Measurements from ENCODE around the gene ALX4. TPM values are rescaled to one million over a fixed set of nuclear protein-coding genes. Genes with fewer than 3 reads are reported as not detected.

ALX4 gene
- total RNA-seq, 2 experiments from 2014 or later: not detected

DNA sequence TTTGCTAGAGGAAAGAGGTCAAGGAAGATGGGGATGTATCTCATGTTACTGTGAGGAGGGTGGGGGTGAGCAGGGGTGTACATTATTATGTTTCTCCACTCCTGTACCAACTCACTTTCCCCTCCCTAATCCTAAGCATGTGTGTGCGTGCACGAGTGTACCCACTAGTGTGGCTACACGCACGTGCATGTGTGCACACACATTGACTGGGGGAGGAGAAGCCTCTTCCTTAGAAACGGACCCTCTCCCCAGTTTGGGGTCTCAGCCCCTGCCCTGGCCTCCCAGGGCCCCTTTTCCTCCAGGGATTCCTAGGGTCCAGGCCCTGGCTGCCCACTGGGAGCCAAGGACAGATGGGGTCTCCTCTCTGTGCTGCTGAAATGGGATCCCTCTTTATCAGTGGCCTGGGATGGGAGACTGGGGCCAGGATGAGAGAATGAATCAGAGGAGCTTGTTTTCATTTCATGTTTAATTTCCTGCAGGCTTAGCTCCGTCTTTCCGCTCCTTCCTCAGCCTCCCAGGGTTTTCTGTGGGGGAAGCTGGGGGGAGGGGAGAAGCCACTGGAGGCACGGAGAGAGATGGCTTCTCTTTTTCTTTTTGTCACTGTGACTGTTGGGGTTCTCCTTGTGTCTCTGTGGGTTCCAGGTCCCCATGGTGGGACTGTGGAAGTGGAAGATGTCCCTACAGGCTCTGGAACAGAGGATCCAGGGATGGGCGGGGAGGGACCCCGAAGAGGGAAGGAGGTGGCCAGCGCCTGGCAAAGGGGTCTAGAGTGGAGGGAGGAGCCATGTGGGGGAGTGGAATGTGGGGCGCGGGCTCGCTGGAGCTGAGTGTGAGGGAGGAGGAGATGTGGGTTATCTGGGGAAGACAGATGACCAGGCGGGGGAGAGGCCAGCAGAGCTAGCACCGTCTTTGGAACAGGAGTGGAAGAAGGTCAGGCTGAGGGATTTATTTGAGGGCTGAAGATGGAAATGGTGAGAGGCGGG, 40.3 kb downstream of the ALX4 start:
- Mint-ChIP-seq H3K27me3 (no peaks in the 10 kb centered on the region), H3K27ac (no peak overlapping the region), H3K4me3 (no peak overlapping the region), H3K9me3 (no peaks in the 10 kb centered on the region), H3K4me1 (ENCODE audit: low read depth) (no peaks in the 10 kb centered on the region), H3K36me3 (ENCODE audit: low read depth) (no peaks in the 10 kb centered on the region)
- DNase-seq (no peak), ATAC-seq (no peak)
- TF ChIP-seq, protein P1, sequence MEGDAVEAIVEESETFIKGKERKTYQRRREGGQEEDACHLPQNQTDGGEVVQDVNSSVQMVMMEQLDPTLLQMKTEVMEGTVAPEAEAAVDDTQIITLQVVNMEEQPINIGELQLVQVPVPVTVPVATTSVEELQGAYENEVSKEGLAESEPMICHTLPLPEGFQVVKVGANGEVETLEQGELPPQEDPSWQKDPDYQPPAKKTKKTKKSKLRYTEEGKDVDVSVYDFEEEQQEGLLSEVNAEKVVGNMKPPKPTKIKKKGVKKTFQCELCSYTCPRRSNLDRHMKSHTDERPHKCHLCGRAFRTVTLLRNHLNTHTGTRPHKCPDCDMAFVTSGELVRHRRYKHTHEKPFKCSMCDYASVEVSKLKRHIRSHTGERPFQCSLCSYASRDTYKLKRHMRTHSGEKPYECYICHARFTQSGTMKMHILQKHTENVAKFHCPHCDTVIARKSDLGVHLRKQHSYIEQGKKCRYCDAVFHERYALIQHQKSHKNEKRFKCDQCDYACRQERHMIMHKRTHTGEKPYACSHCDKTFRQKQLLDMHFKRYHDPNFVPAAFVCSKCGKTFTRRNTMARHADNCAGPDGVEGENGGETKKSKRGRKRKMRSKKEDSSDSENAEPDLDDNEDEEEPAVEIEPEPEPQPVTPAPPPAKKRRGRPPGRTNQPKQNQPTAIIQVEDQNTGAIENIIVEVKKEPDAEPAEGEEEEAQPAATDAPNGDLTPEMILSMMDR (IDR thresholded peaks at IDR 0.05): no peak
- intact Hi-C loops (cut with micrococcal nuclease): no loop called here
- ChIA-PET POLR2A (interaction anchor here (0.6 kb wide), 1 partner anchor 9 kb away, joined by 3 read pairs; no protein-coding TSS in a partner anchor), CTCF (interaction anchor here (2.8 kb wide), 1 partner anchor 16 kb away, joined by 10 read pairs; no protein-coding TSS in a partner anchor)

DNA sequence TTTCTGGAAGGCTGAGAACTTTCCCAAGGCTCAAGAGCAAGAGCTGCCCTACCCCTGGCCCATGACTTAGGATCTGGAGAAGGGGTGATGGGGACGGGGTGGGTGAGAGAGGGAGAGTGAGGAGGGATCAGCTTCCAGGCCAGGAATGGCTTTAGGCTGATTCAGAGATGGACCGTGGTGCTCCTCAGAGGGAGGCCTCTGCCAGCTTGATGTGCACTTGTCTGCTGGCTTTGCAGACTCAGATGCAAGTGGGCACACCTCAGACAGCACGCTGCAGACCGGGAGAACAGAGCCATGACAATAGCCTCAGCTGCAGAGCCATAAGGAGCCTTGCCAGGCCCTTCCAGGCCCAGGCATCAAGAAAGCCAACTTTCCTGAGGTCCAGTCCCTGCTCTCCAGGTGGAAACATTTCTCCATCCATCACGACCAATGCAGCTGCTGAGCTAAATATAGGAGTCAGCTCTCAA, 41.3 kb downstream of the ALX4 start:
- Mint-ChIP-seq H3K36me3 (ENCODE audit: low read depth) (no peaks in the 10 kb centered on the region), H3K4me1 (ENCODE audit: low read depth) (no peaks in the 10 kb centered on the region), H3K27ac (no peak overlapping the region), H3K9me3 (no peaks in the 10 kb centered on the region), H3K27me3 (no peaks in the 10 kb centered on the region), H3K4me3 (no peak overlapping the region)
- ChIA-PET CTCF (interaction anchor here (2.8 kb wide), 1 partner anchor 17 kb away, joined by 10 read pairs; no protein-coding TSS in a partner anchor), POLR2A (no interaction called here)
- TF ChIP-seq, protein P1 (IDR thresholded peaks at IDR 0.05): no peak
- intact Hi-C loops (cut with micrococcal nuclease): no loop called here
- ATAC-seq: no peak
- DNase-seq: no peak

DNA sequence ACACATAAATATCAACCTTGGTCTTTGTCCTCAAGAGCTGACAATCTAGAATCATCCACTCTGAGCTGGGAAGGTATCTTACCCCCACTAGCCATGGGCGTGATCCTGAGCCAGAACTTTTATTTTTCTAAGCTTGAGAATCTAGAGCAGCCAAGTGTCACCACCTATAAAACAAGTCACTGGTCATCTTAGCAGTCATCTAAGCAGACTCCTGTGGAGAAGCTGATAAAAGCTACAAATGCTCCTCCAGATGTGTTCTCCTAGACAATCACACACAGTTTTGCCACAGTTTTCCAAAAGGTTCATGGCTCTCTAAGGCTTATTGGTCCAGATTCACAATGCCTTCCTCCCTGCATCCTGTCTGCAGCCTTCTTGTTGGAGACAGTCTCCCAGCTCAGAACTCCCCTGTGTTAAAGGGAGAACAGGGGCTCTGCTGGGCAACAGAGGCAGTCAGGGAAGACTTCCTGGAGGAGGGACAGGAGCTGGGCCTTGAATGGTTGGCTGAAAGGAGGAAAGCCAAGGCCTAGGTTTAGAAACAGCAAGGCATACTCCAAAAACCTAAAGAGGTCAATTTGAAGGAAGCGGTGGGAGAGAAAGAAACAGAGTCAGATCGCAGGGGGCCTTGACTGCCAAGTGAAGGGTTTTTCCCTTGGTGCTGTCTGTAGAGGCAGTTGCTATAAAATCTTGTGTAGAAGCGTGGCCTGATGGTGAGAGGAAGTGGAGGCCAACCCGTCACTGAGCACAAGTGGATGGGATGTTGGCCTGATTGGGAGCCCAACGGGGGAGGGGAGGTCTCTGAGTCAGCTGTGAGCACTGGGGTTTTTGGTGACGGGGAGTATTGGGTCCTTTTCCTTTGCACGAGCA, 42.0 kb downstream of the ALX4 start:
- no peaks in the 10 kb centered on the region for H3K4me1 Mint-ChIP-seq (ENCODE audit: low read depth)
- H3K27ac Mint-ChIP-seq: no peak overlapping the region
- H3K27me3 Mint-ChIP-seq: no peaks in the 10 kb centered on the region
- no peaks in the 10 kb centered on the region for H3K36me3 Mint-ChIP-seq (ENCODE audit: low read depth)
- DNase-seq: no peak
- H3K4me3 Mint-ChIP-seq: no peak overlapping the region
- H3K9me3 Mint-ChIP-seq: no peaks in the 10 kb centered on the region
- no peak for ATAC-seq
- ChIA-PET CTCF (interaction anchor here (2.8 kb wide), 1 partner anchor 18 kb away, joined by 10 read pairs; no protein-coding TSS in a partner anchor), POLR2A (no interaction called here)
- intact Hi-C loops (cut with micrococcal nuclease): no loop called here
- TF ChIP-seq, protein P1 (IDR thresholded peaks at IDR 0.05): no peak

DNA sequence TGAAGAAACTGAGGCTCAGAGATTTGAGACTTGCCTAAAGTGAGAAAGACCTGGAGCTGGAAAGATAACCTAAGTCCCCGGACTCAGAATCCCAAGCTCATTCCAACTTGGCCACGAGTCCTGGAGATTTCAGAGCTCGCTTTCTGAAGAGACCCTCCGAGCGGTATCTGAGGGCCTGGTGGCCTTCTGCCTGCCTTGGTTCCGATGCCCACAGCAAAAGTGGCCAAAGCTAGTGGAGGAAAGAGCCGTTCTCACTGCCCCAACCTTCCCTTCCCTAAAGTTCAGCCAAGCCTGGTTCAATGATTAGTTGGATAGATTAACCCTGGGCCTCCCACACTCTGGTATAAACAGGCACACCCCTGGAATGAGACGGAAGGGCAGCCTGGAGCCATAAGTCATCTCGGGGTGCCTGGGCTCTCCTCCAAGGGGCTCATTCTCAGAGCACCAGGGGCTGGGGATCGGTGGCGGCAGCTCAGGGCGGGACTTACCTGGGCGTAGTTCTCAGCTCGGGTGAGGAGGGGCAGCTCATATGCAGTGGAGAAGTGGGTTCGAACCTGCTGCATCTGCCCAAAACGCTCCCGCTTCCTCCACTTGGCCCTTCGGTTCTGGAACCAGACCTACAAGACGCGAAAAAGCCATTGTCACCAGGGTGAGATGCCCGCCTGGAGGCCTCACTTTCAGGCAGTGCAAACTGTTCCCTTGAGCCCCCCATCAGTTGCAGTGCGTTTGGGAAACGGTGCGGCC, 42.8 kb downstream of the ALX4 start:
- Mint-ChIP-seq H3K4me3 (no peak overlapping the region), H3K4me1 (ENCODE audit: low read depth) (no peaks in the 10 kb centered on the region), H3K27ac (no peak overlapping the region), H3K27me3 (no peaks in the 10 kb centered on the region), H3K36me3 (ENCODE audit: low read depth) (no peaks in the 10 kb centered on the region), H3K9me3 (no peaks in the 10 kb centered on the region)
- ChIA-PET CTCF (no interaction called here), POLR2A (no interaction called here)
- ATAC-seq (no peak), DNase-seq (no peak)
- TF ChIP-seq, protein P1 (IDR thresholded peaks at IDR 0.05): no peak
- intact Hi-C loops (cut with micrococcal nuclease): no loop called here
